Stomach (tissue), 4 donors: ENCODE results near the gene SLC24A3.

Source experiments
- POLR2A ChIP-seq, 4 donors: fragments of 450-650 bp; IDR thresholded peaks; one replicate each; pipeline ENCODE4 v1.6.1; 2016; ENCODE audit warnings: antibody characterized with exemption in 4 of 4, control low read depth in 2 of 4, mild to moderate bottlenecking in 1 of 4, moderate library complexity in 1 of 4
- POLR2AphosphoS5 ChIP-seq, 3 donors: sonication (generic); formaldehyde crosslinking; IDR thresholded peaks; one replicate each; pipeline ENCODE4 v1.6.1; 2016; ENCODE audit warnings: antibody characterized with exemption in 3 of 3
- TF ChIP-seq, protein P1 (sequence below), 7 experiments: fragments of 450-650 bp in 4 of 7; fragments of 200-600 bp in 3 of 7; sonication (generic) in 3 of 7; IDR thresholded peaks; one replicate each; pipeline ENCODE4 v1.5.1; 2016 to 2019; ENCODE audit warnings: antibody characterized with exemption in 7 of 7, control low read depth in 2 of 7, mild to moderate bottlenecking in 1 of 7

DNA sequence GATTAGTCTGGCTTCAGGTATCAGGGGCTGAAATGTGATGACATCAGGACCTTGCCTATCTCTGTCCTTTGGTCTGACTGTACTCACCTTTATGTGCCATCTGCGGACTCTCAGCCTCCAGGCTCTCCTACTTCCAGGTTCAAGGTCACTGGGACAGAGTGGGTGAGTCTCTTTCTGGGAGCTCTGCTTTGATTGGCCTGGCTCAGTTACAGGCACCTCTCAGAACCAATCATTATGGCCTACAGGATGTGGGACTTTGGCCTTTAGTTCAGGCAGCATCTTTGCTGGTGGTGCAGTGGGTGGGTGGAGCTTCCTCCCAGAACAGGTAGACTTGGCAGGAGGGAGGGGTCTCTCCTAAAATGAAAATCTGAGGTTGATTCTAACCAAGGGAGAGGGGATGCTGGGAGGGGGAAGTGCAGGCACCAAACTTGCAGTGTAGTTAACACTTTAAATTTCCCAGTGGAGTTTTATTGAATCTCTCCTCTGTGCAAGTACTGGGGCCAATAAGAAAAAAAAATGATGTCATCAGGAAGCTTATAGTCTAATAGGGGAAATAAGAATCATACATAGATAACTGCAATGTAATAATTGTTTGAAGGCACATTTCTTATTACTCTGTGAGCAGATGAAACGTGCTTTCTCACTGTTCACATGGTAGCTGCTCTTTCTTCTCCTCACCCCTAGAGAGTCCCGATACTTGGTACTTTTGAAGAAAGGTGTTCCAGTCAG, 53.4 kb downstream of the SLC24A3 start:
- TF ChIP-seq, protein P1, sequence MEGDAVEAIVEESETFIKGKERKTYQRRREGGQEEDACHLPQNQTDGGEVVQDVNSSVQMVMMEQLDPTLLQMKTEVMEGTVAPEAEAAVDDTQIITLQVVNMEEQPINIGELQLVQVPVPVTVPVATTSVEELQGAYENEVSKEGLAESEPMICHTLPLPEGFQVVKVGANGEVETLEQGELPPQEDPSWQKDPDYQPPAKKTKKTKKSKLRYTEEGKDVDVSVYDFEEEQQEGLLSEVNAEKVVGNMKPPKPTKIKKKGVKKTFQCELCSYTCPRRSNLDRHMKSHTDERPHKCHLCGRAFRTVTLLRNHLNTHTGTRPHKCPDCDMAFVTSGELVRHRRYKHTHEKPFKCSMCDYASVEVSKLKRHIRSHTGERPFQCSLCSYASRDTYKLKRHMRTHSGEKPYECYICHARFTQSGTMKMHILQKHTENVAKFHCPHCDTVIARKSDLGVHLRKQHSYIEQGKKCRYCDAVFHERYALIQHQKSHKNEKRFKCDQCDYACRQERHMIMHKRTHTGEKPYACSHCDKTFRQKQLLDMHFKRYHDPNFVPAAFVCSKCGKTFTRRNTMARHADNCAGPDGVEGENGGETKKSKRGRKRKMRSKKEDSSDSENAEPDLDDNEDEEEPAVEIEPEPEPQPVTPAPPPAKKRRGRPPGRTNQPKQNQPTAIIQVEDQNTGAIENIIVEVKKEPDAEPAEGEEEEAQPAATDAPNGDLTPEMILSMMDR (IDR thresholded peaks at IDR 0.05) = no peak
- TF ChIP-seq POLR2A (IDR thresholded peaks at IDR 0.05) (no peak), POLR2AphosphoS5 (IDR thresholded peaks at IDR 0.05) (no peak)
